Measurements from ENCODE around the gene EDDM3A.

DNA sequence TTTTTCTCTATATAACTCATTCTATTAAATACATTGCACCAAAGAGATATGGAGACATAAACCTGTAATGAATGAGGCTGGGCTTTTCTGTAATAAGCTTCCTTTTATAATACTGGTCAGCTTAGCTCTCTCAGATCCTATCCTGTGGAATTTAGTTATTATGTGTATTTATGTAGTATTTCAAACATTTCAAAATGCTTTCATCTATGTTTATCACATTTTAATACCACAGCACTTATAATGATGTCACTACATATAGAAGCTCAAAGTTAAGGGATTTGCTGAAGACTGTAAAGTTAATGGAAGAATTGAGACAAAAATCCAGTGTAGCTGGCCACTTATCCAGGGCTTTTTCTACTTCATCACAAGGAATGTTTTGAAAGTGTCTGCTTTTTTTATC lies 45.8 kb upstream of the EDDM3A start:
- TF ChIP-seq, protein P1, sequence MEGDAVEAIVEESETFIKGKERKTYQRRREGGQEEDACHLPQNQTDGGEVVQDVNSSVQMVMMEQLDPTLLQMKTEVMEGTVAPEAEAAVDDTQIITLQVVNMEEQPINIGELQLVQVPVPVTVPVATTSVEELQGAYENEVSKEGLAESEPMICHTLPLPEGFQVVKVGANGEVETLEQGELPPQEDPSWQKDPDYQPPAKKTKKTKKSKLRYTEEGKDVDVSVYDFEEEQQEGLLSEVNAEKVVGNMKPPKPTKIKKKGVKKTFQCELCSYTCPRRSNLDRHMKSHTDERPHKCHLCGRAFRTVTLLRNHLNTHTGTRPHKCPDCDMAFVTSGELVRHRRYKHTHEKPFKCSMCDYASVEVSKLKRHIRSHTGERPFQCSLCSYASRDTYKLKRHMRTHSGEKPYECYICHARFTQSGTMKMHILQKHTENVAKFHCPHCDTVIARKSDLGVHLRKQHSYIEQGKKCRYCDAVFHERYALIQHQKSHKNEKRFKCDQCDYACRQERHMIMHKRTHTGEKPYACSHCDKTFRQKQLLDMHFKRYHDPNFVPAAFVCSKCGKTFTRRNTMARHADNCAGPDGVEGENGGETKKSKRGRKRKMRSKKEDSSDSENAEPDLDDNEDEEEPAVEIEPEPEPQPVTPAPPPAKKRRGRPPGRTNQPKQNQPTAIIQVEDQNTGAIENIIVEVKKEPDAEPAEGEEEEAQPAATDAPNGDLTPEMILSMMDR (IDR thresholded peaks at IDR 0.05) = no peak
- TF ChIP-seq POLR2A (IDR thresholded peaks at IDR 0.05) = no peak
